GM19468 (cell line): Measurements from ENCODE around the gene VMO1.

Source experiments
- ATAC-seq: cut with Tn5 transposase; IDR thresholded peaks from one replicate; pipeline ENCODE4 v1.9.1; 2021; ENCODE audit warnings: mild to moderate bottlenecking, moderate library complexity, moderate number of reproducible peaks; ENCODE audit not compliant: unreplicated experiment; ENCODE audit errors: extremely low read depth

Gene VMO1

GRCh38 chr17:4766723-4767122 is 19.4 kb downstream of the VMO1 start:
- no peak for ATAC-seq

GRCh38 chr17:4766201-4766600 is 20.0 kb downstream of the VMO1 start:
- no peak for ATAC-seq

DNA sequence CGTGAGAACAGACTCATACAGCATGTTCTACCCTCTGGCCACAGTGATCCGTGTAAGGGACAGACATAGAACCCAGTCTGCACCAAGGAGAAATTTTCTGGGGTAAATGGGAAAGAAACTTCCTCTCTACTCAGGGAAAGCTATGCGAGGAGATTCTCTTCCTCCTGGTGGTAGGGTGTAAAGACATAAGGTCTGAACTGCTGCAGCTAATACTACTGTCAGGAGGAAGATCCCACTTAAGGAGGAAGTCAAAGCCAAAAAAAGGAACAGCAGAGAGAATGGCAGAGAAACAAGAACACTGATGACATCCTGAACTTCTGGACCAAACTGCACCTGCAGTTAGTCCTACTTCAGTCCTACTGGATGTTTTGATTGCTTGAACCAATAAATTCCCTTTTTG is 21.6 kb downstream of the VMO1 start:
- ATAC-seq, result no peak

DNA sequence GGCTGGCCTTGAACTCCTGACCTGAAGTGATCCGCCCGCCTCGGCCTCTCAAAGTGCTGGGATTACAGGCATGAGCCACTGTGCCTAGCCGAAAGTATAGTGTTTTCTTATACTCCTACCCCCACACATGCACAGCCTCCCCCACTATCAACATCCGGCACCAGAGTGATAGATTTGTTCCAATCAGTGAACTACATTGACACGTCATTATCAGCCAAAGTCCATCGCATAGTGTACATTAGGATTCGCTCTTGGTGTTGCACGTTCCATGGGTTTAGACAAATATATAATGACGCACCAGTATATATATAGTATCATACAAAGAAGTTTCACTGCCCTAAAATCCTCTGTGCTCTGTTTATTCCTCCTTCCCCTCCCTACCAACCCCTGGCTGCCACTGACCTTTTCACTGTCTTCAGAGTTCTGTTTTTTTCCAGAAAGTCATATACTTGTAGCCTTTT is 26.4 kb downstream of the VMO1 start:
- no peak for ATAC-seq

- no peak for ATAC-seq
These were observed 32.8 kb downstream of the VMO1 start for GRCh38 chr17:4753392-4753791.

GRCh38 chr17:4751932-4752331 is 34.2 kb downstream of the VMO1 start:
- no peak for ATAC-seq

DNA sequence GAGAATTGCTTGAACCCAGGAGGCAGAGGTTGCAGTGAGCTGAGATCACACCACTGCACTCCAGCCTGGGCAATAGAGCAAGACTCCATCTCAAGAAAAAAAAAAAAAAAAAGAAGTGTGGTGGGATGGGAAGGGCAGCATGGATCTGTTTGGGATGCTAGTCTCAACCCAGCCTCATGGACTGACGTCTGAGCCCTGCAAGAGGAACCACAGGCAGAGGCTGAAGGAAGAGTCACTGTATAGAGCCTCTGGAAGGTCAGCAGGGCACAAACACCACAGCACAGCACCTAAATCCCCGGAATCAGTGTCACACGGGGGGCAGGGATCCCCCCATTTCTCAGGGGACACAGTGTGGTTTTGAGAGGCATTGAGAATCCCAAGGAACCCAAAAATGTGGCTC is 35.6 kb downstream of the VMO1 start:
- ATAC-seq, result no peak

DNA sequence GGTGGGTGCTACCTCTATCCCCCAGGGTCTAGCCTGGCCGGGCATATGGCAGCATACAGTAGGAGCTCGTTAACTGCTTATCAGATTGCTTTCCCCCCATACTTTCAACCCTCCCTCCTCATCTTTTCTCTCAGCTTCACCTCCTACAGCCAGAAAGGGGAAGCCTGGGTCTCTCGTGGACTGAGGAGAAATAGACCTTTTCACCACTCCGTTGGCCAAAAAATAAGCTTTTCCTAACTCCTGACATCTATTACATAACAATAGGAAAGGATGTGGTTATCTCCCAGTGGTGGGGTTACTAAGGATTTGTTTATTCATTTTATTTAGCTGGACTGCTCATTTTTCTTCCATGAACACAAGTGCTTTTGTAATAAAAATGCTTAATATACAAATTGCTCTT is 37.5 kb downstream of the VMO1 start:
- no peak for ATAC-seq

DNA sequence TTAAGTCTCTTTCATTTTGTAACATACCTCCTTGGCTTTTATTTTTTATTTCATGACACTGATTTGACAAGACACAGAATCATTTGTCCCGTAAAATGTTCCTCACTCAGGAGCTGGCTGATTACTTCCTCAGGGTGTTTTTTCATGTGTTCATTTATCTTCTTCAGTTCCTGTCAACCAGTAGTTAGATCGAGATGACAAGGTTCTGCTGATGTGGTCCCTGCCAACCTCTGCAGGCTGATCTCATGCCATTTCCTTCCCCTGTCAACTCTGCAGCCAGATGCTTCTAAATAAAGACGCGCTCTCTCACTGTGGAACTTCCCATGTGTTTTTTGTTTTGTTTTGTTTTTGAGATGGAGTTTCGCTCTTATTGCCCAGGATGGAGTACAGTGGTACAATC is 38.3 kb downstream of the VMO1 start:
- ATAC-seq, result no peak

- ATAC-seq, result no peak
These were observed 40.9 kb downstream of the VMO1 start for GRCh38 chr17:4744999-4745969.

DNA sequence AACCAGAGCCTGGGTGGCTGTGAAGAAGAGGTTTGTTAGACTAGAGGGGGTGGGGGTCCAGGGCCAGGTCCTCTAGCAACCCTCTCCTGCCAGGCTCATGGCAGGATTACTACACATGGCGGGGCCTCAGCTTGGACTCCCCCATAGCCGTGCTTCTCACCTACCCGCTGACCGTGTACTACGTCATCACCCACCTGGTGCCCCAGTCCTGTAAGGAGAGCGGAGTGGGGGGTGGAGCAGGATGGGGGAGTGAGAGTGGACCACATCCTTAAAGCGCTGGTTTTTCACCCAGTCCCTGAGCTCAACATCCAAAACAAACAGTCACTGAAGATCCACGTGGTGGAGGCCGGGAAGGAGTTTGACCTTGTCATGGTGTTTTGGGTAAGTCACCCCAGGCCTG is 42.3 kb downstream of the VMO1 start:
- ATAC-seq, result no peak

GRCh38 chr17:4743216-4743615 is 42.9 kb downstream of the VMO1 start:
- no peak for ATAC-seq

DNA sequence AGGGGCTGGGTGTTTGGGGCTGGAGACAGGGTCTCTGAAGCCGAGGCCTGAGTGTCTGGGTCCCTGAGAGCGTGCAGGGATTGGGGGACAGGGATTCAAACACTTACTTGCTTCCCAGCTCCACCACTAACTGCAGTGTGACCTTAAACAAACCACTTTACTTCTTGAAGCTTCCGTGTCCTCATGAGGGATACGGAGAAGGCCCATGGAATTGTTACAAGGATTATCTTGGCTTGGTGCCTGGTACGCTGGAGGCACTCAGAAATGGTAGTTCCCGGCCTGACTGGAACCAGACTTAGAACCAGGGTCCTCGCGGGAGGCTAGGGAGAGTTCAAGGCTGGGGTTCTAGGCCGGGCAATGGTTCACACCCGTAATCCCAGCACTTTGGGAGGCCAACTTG is 43.5 kb downstream of the VMO1 start:
- no peak for ATAC-seq

DNA sequence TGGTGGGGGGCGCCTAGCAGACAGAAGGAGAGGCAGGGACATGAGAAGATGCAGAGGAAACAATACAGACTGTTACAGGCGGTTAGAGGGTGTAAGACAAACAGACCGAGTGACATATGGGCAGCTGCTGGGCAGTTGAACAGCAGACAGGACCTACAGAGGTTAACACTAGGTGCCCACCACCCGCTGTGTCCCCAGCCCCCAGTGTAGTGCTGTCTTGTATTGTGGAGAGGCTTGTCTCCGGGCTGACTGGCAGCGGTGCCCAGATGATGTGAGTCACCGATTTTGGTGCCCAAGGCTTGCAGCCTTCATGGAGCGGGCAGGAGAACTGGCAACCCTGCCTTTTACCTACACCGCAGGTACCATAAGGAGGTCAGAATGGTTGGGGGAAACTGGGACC is 44.0 kb downstream of the VMO1 start:
- no peak for ATAC-seq

- no peak for ATAC-seq
These were observed 44.6 kb downstream of the VMO1 start for GRCh38 chr17:4741544-4741943.

DNA sequence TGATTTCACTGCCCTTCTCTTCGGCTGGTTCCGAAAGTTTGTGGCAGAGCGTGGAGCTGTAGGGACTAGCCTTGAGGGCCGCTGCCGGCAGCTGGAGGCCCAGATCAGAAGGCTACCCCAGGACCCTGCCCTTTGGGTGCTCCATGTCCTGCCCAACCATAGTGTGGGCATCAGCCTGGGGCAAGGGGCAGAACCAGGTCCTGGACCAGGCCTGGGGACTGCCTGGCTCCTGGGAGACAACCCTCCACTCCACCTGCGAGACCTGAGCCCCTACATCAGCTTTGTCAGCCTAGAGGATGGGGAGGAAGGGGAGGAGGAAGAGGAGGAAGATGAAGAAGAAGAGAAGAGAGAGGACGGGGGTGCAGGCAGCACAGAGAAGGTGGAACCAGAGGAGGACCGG is 45.6 kb downstream of the VMO1 start:
- no peak for ATAC-seq

DNA sequence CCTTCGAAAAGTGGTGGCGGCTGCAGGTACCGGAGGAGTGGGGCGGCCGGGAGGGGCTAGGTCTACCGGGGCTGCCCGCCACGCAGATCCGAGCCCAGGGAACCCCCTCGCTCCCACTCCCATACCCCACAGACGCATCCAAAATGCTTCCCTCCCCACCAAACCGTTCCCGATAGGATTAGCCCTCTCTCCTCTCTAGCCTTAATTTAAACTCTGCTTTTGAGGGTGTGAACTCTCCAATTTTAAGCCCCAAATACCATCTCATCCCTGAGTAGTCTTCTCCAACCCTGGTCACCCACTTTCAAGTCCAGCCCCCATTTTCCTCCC is 46.2 kb downstream of the VMO1 start:
- ATAC-seq, result no peak

DNA sequence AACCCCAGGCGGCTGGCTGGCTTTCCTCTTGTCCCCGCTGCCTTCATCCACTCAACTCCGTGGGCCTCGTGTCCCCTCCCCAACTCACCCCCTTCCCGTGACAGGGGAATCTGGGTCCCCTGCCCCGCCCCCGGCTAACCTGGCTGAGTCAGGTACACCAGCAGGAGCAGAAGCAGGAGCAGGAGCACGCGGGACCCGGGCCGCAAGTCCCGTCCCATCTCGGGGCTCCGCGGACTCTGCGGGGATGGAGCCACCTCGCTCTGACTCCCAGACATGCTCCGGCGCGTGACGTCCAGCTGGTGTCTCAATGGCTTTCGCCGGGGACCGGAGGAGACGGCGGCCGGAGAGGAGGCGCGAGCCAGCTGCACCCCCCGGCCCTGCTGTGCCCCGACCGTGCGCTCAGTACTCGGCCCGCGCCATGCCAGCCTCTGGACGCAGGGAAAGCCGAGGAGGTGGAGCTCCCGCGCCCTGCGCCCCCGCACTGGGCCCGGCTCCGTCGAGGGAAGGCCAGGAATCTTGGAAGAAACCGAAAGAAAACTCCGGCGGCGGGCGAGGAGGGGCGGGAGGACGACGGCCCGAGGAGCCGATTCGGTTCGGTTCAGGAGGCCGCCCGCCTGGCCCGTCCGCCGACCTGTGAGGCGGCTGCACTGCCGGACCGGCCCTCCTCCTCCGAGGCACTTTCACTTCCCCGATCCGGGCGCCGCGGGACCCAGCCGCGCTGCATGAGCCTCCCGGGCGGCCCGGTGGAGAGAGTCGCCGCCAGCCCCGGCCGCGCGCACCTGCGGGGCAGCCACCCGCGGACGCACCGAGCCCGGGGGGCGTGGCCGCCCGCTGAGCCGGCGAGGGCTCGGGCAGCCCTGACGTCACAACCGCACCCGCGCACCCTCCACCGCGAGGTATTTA is 46.8 kb downstream of the VMO1 start, which contains the start of the genes CXCL16 and ZMYND15:
Gene CXCL16 (minus strand): TSS at position 807 of the 903 bp plus-strand sequence. CDS start 589 bp downstream, at position 218.
Gene ZMYND15 (plus strand): TSS at position 712 of the 903 bp plus-strand sequence. CDS start 716 bp downstream, outside the sequence.
- no peak for ATAC-seq

DNA sequence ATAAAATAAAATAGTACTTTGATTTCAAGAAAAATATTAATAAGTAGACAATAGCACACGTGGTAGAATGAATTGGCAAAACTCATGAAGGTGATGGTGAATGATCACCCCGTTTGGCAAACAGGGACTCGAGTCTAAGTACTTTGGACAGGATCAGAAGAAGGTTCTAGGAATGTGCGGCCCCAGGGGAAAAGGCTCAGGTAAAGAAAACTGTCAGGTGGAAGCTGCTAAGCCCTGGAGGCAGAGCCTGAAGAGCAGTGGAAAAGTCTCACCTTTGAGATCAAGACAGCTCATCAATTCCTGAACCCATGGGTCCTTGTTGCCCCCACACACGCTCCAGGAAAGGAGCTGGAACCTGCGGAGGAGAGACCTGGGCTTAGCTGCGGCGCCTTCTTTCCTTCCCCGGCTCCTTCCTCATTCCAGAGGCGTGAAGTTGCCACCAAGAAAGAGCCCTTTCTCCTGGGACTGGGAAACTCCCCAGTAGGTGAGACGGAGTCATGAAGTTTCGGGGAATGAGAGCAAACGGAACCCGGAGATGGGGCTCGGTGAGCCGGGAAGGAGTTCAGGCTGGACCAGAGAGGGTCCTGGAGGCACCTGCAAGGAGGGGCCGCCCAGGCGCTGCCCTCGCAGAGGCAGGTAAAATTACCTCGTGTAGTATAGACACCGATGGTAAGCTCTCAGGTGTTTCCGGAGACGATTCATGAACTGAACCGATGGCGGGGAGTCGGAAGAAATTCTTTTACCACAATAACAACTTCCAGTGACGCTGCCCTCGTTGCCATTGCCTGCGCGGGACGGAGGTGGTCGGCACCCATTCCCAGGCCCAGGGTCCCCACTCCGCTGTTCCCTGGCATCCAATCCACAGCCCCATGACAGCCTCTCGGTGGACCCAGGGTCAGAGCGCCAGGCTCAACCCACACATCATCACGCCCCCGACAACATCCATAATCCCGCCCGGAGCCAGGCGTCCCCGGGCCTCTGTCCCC is 47.7 kb downstream of the VMO1 start:
- no peak for ATAC-seq
